Effector CD4-positive, alpha-beta T cell (primary cell): ENCODE data around the gene MAPK13.

ENCODE experiments used
- DNase-seq: peaks from one replicate; pipeline ENCODE4 v3.0.0-alpha.2; 2020

The MAPK13 gene

GRCh38 chr6:36160147-36160760 lies 29.9 kb downstream of the MAPK13 start:
- no peak for DNase-seq

- DNase-seq: no peak
Measured at GRCh38 chr6:36169023-36170007, 39.0 kb downstream of the MAPK13 start.

- no peak for DNase-seq
Measured at GRCh38 chr6:36170704-36171103, 40.4 kb downstream of the MAPK13 start.

GRCh38 chr6:36171573-36171972 lies 41.3 kb downstream of the MAPK13 start:
- DNase-seq: no peak

GRCh38 chr6:36177166-36177565 lies 46.9 kb downstream of the MAPK13 start:
- no peak for DNase-seq

- no peak for DNase-seq
Measured at GRCh38 chr6:36178544-36178943, 48.2 kb downstream of the MAPK13 start.

GRCh38 chr6:36180126-36180525 lies 49.8 kb downstream of the MAPK13 start:
- DNase-seq: no peak

GRCh38 chr6:36184311-36184710 lies 54.0 kb downstream of the MAPK13 start:
- no peak for DNase-seq

GRCh38 chr6:36186199-36186598 lies 55.9 kb downstream of the MAPK13 start:
- DNase-seq: no peak

- no peak for DNase-seq
Measured at GRCh38 chr6:36187446-36187845, 57.1 kb downstream of the MAPK13 start.
